ENCODE results near the gene SPTBN5.

- TF ChIP-seq CTCF (conservative IDR thresholded peaks at IDR 0.05; ENCODE audit: low read depth, low read length) (no peak), EZH2 (IDR thresholded peaks at IDR 0.05; ENCODE audit: borderline replicate concordance, low read depth, low read length, poor library complexity, severe bottlenecking) (no peak)
Observed at GRCh38 chr15:41919201-41919820, 25.5 kb upstream of the SPTBN5 start.

Measured in A673 (cell line).